A549 (cell line): ENCODE data around the gene ALDH1A1. TPM values are rescaled to one million over a fixed set of nuclear protein-coding genes. Genes with fewer than 3 reads are reported as not detected.

Source experiments
- ATAC-seq, 2 experiments: fragments of 200-7000 bp in 1 of 2; fragments of >200 bp in 1 of 2; cut with Nextera tagmentation in 1 of 2; cut with Tn5 transposase in 1 of 2; 3 replicates each; pipeline versions ENCODE4 v1.8.0 to v1.9.1; 2018 to 2020; ENCODE audit warnings: mild to moderate bottlenecking in 1 of 2, moderate library complexity in 1 of 2
- CTCF ChIA-PET: fragments of 300-600 bp; sonication (Branson Sonifier 250); formaldehyde crosslinking; extraction: SDS; loops from one replicate; lab custom pipeline; 2021; ENCODE audit warnings: antibody characterized with exemption, inconsistent platforms; lab: Yijun Ruan, JAX
- POLR2A ChIA-PET: fragments of 350-600 bp; formaldehyde crosslinking; extraction: SDS; loops from one replicate; lab custom pipeline; 2021; ENCODE audit warnings: antibody characterized with exemption, inconsistent platforms; lab: Yijun Ruan, JAX
- DNase-seq, 2 experiments: peaks; one replicate each; pipeline versions ENCODE4 v3.0.0 to v3.0.0-alpha.2; 2011 to 2016; ENCODE audit warnings: low read depth in 1 of 2, low spot score in 1 of 2
- FAIRE-seq: peaks from 2 replicates; lab custom pipeline; 2011; peaks lifted over from hg19 to GRCh38; lab: Jason Lieb, UNC
- H3K27ac ChIP-seq, 2 experiments: fragments of >200 bp; sonication (Bioruptor Twin); formaldehyde crosslinking; 3 replicates each; pipeline ENCODE4 v1.5.1; 2016 to 2017
- H3K4me1 ChIP-seq: fragments of >200 bp; sonication (Bioruptor Twin); formaldehyde crosslinking; 3 replicates; pipeline ENCODE4 v1.6.1; 2016
- H3K4me2 ChIP-seq: fragments of >200 bp; sonication (Bioruptor Twin); formaldehyde crosslinking; 3 replicates; pipeline ENCODE4 v1.6.1; 2016
- H3K4me3 ChIP-seq: fragments of >200 bp; sonication (Bioruptor Twin); formaldehyde crosslinking; 3 replicates; pipeline ENCODE4 v1.5.1; 2016
- H3K9me3 ChIP-seq: fragments of >200 bp; sonication (Bioruptor Twin); formaldehyde crosslinking; 3 replicates; pipeline ENCODE4 v1.6.1; 2016
- BCL3 ChIP-seq: fragments of >200 bp; sonication (Bioruptor Twin); formaldehyde crosslinking; IDR thresholded peaks from 3 replicates; pipeline ENCODE4 v1.6.1; 2016
- BHLHE40 ChIP-seq: IDR thresholded peaks from 2 replicates; pipeline ENCODE4 v1.6.1; 2012; ENCODE audit warnings: low read depth, low read length, inconsistent platforms
- CHD2 ChIP-seq: fragments of 150-350 bp; IDR thresholded peaks from 2 replicates; pipeline ENCODE4 v1.6.1; 2014; ENCODE audit warnings: low read length; ENCODE audit not compliant: partially characterized antibody
- CTCF ChIP-seq: fragments of >200 bp; sonication (Bioruptor Twin); formaldehyde crosslinking; IDR thresholded peaks from 3 replicates; pipeline ENCODE4 v1.5.1; 2016
- EHF ChIP-seq: fragments of 250-450 bp; sonication (Bioruptor Pico); IDR thresholded peaks from 2 replicates; pipeline ENCODE4 v1.5.0; 2020; ENCODE audit warnings: mild to moderate bottlenecking
- EHMT2 ChIP-seq: fragments of 200-600 bp; sonication (generic); IDR thresholded peaks from 2 replicates; pipeline ENCODE4 v1.6.1; 2016; ENCODE audit warnings: antibody characterized with exemption, low read depth, mild to moderate bottlenecking, moderate library complexity
- ELK1 ChIP-seq: fragments of 150-350 bp; IDR thresholded peaks from 2 replicates; pipeline ENCODE4 v1.6.1; 2014; ENCODE audit warnings: low read depth, mild to moderate bottlenecking, low read length
- FOSB ChIP-seq: fragments of 250-450 bp; sonication (Bioruptor Pico); IDR thresholded peaks from 2 replicates; pipeline ENCODE4 v1.5.0; 2020; ENCODE audit warnings: mild to moderate bottlenecking, moderate library complexity
- FOSL2 ChIP-seq, 2 experiments: fragments of 450-650 bp in 1 of 2; fragments of >200 bp in 1 of 2; sonication (Bioruptor Twin) in 1 of 2; formaldehyde crosslinking; IDR thresholded peaks; 2 replicates each; pipeline versions ENCODE4 v1.5.0 to v1.6.1; 2016 to 2020; ENCODE audit warnings: mild to moderate bottlenecking in 1 of 2, moderate library complexity in 1 of 2
- FOXS1 ChIP-seq: fragments of 250-450 bp; sonication (Bioruptor Pico); IDR thresholded peaks from 2 replicates; pipeline ENCODE4 v1.5.0; 2020; ENCODE audit warnings: mild to moderate bottlenecking, moderate library complexity
- GATA3 ChIP-seq: IDR thresholded peaks from 2 replicates; pipeline ENCODE4 v1.6.1; 2012; ENCODE audit warnings: borderline replicate concordance
- HES2 ChIP-seq: fragments of >200 bp; sonication (Bioruptor Twin); formaldehyde crosslinking; IDR thresholded peaks from 2 replicates; pipeline ENCODE4 v1.6.1; 2016
- HMGXB4 ChIP-seq: fragments of 250-450 bp; sonication (Bioruptor Pico); IDR thresholded peaks from 2 replicates; pipeline ENCODE4 v1.5.0; 2021; ENCODE audit warnings: mild to moderate bottlenecking, moderate library complexity, borderline replicate concordance
- JUN ChIP-seq, 2 experiments: fragments of >200 bp; sonication (Bioruptor Twin); formaldehyde crosslinking; IDR thresholded peaks; 2 replicates in 1 of 2; 3 replicates in 1 of 2; pipeline ENCODE4 v1.6.1; 2016 to 2017
- KDM1A ChIP-seq: fragments of 200-600 bp; sonication (generic); IDR thresholded peaks from 2 replicates; pipeline ENCODE4 v1.6.1; 2016; ENCODE audit warnings: low read depth, mild to moderate bottlenecking
- KDM5A ChIP-seq: fragments of 200-600 bp; sonication (generic); IDR thresholded peaks from 2 replicates; pipeline ENCODE4 v1.6.1; 2016; ENCODE audit warnings: antibody characterized with exemption, mild to moderate bottlenecking
- MAFK ChIP-seq: fragments of 450-650 bp; IDR thresholded peaks from 2 replicates; pipeline ENCODE4 v1.6.1; 2014; ENCODE audit not compliant: partially characterized antibody
- MAX ChIP-seq: IDR thresholded peaks from 2 replicates; pipeline ENCODE4 v1.6.1; 2012
- NFE2L2 ChIP-seq: fragments of 150-350 bp; conservative IDR thresholded peaks from 2 replicates; pipeline ENCODE4 v1.6.1; 2014; ENCODE audit warnings: low read length
- PBX3 ChIP-seq: IDR thresholded peaks from 2 replicates; pipeline ENCODE4 v1.6.1; 2012
- PHF8 ChIP-seq: fragments of 200-600 bp; sonication (generic); IDR thresholded peaks from 2 replicates; pipeline ENCODE4 v1.6.1; 2016; ENCODE audit warnings: low read depth, mild to moderate bottlenecking, antibody characterized with exemption, moderate library complexity, borderline replicate concordance
- POLR2AphosphoS2 ChIP-seq: conservative IDR thresholded peaks from 2 replicates; pipeline ENCODE4 v1.6.1; 2012; ENCODE audit warnings: low read length, improper control_type of control experiment, inconsistent platforms
- RARB ChIP-seq: fragments of 250-450 bp; sonication (Bioruptor Pico); IDR thresholded peaks from 2 replicates; pipeline ENCODE4 v1.8.0; 2021; ENCODE audit warnings: mild to moderate bottlenecking, moderate library complexity
- RCOR1 ChIP-seq: fragments of 150-350 bp; IDR thresholded peaks from 2 replicates; pipeline ENCODE4 v1.6.1; 2014; ENCODE audit warnings: antibody characterized with exemption, low read length, low read depth
- RFX5 ChIP-seq: fragments of 450-650 bp; IDR thresholded peaks from 2 replicates; pipeline ENCODE4 v1.7.1; 2014; ENCODE audit warnings: antibody characterized with exemption, mild to moderate bottlenecking, moderate library complexity
- SREBF2 ChIP-seq: fragments of 450-650 bp; IDR thresholded peaks from 2 replicates; pipeline ENCODE4 v1.6.1; 2014; ENCODE audit warnings: mild to moderate bottlenecking, moderate library complexity
- TFCP2L1 ChIP-seq: fragments of 250-450 bp; sonication (Bioruptor Pico); IDR thresholded peaks from 2 replicates; pipeline ENCODE4 v1.5.0; 2021; ENCODE audit warnings: mild to moderate bottlenecking
- ZC3H11A ChIP-seq: fragments of 450-650 bp; IDR thresholded peaks from 2 replicates; pipeline ENCODE4 v1.6.1; 2014; ENCODE audit warnings: antibody characterized with exemption, mild to moderate bottlenecking
- ZFP36 ChIP-seq: fragments of 450-650 bp; IDR thresholded peaks from 2 replicates; pipeline ENCODE4 v1.6.1; 2014; ENCODE audit warnings: borderline replicate concordance; ENCODE audit not compliant: partially characterized antibody
- ZNF302 ChIP-seq: fragments of 250-450 bp; sonication (Bioruptor Pico); IDR thresholded peaks from 2 replicates; pipeline ENCODE4 v1.9.0; 2021; ENCODE audit warnings: inconsistent platforms, mild to moderate bottlenecking, moderate library complexity
- ZSCAN20 ChIP-seq: fragments of 250-450 bp; sonication (Bioruptor Pico); IDR thresholded peaks from 2 replicates; pipeline ENCODE4 v1.8.0; 2022; ENCODE audit warnings: mild to moderate bottlenecking, moderate library complexity
- WGBS: methylation state at CpG from one replicate; pipeline ENCODE4 v1.1.6; 2017; ENCODE audit errors: missing lambda C conversion rate; 5-methylcytosine and 5-hydroxymethylcytosine counted together
- polyA plus RNA-seq, 4 experiments: library from polyadenylated mRNA; depleted of rRNA in 3 of 4; stranded (reverse); fragments of >200 nt; fragmentation: RNase III in 1 of 4; extraction: RNeasy Plus Mini Kit Qiagen cat#74134 plus additional on column Dnase treatment in 1 of 4; gene quantifications; 2 replicates in 3 of 4; 3 replicates in 1 of 4; pipeline ENCODE4 v1.2.3, GENCODE V29; 2011 to 2017

ALDH1A1 gene
- polyA plus RNA-seq, 2 of the 4 experiments (the other 2 are of a cell fraction): 8,617 to 9,987 TPM

- TF ChIP-seq ELK1 (no peak), BHLHE40 (no peak), NFE2L2 (no peak), POLR2AphosphoS2 (0 out of 2 replicates have a peak, but pooled peaks have one; percentile 62), ZNF302 (CRISPR knock-in tag) (no peak), KDM1A (no peak), GATA3 (no peak), RFX5 (no peak), RCOR1 (no peak), FOXS1 (CRISPR knock-in tag) (no peak), KDM5A (no peak), MAX (no peak), ZC3H11A (no peak), SREBF2 (no peak), EHF (CRISPR knock-in tag) (no peak), FOSL2 (IDR thresholded peaks at IDR 0.05) (no peak), FOSL2 (CRISPR knock-in tag; IDR thresholded peaks at IDR 0.05) (no peak), PBX3 (no peak), EHMT2 (no peak), TFCP2L1 (CRISPR knock-in tag) (no peak), FOSB (CRISPR knock-in tag) (peak; percentile 43; the same call in 1 of the 2 replicates), HES2 (no peak), CTCF (no peak), JUN (IDR thresholded peaks at IDR 0.05) (peak in 1 of 2 experiments; percentile 0; a peak in 1 of 5 replicates)
Measured at GRCh38 chr9:72902268-72902667, 50.6 kb downstream of the ALDH1A1 start (continued).

- FAIRE-seq (no peak), ATAC-seq (peak in 1 of 2 experiments; percentile 0; a peak in 1 of 6 replicates), DNase-seq (no peak)
- Histone ChIP-seq H3K4me2 (peak overlapping the region; percentile 47; the same call in 2 of the 3 replicates), H3K4me1 (peaks cover 99% of the 10 kb centered on the region), H3K4me3 (no peak overlapping the region), H3K27ac (peak overlapping the region; percentile 9 to 61; a peak in 4 of 6 replicates), H3K9me3 (no peaks in the 10 kb centered on the region)
- ChIA-PET CTCF (interaction anchor here (0.6 to 1.7 kb wide), 4 partner anchors 10 to 183 kb away, joined by 3 to 4 read pairs (median 4); no protein-coding TSS in a partner anchor), POLR2A (no interaction called here)
- 87% methylated on average over 3 of the region's 3 CpGs for WGBS
- no peak for TF ChIP-seq ZFP36
- TF ChIP-seq JUN (IDR thresholded peaks at IDR 0.05): peak in 1 of 2 experiments; percentile 56; a peak in 2 of 5 replicates
- no peak for TF ChIP-seq MAFK
- TF ChIP-seq EHMT2: no peak
- peak; percentile 96 for TF ChIP-seq POLR2AphosphoS2
- TF ChIP-seq BCL3: peak; percentile 24; the same call in 1 of the 3 replicates
- peak; percentile 54 for TF ChIP-seq FOSB (CRISPR knock-in tag)
- TF ChIP-seq TFCP2L1 (CRISPR knock-in tag): peak; percentile 84
- TF ChIP-seq ZSCAN20 (CRISPR knock-in tag): 0 out of 2 replicates have a peak, but pooled peaks have one; percentile 20
- 0 out of 2 replicates have a peak, but pooled peaks have one; percentile 16 for TF ChIP-seq EHF (CRISPR knock-in tag)
- TF ChIP-seq CHD2: no peak
- TF ChIP-seq HMGXB4 (CRISPR knock-in tag): peak; percentile 17; the same call in 1 of the 2 replicates
- no peak for TF ChIP-seq PHF8
- TF ChIP-seq RARB (CRISPR knock-in tag): peak; percentile 60; the same call in 1 of the 2 replicates
- TF ChIP-seq NFE2L2: no peak
Measured at GRCh38 chr9:72899734-72900477, 52.9 kb downstream of the ALDH1A1 start.
